SKM-1 (cell line): Measurements from ENCODE around the gene NAALAD2.
"Not testable (repeated sequence)": the region's sequence is repeated elsewhere in the genome, so short reads cannot be mapped to it uniquely, and the experiment has no call there.

Source experiments
- DNase-seq: peaks from one replicate; lab custom pipeline; 2025; ENCODE audit not compliant: unreplicated experiment; lab: John Stamatoyannopoulos, UW

Gene NAALAD2

DNA sequence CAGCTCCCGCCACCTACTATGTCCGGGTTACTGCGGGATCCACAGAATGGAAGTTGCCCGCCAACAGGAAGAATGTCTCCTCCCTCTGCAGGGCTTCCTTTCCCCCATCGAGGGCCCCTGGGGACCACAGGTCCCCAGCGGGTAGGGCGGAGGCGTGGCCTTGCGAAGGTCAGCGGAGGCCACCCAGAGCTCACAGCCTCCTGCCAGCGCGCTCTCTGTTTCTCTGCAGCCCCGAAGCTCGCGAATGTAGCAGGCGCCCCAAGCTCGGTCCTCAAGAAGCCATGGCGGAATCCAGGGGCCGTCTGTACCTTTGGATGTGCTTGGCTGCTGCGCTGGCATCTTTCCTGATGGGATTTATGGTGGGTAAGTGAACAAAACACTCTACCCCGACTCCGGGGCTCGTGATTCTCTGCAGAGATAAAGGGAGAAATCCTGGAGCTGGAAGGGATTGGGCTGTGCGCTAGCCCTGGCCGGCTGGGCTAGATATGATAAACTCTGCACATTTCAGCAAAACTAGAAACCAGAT lies at the start of gene NAALAD2:
NAALAD2 (plus strand) TSS at position 186 of the 526 bp plus-strand sequence; CDS start at position 282, 96 bp downstream.
- DNase-seq: peak; percentile 44

DNA sequence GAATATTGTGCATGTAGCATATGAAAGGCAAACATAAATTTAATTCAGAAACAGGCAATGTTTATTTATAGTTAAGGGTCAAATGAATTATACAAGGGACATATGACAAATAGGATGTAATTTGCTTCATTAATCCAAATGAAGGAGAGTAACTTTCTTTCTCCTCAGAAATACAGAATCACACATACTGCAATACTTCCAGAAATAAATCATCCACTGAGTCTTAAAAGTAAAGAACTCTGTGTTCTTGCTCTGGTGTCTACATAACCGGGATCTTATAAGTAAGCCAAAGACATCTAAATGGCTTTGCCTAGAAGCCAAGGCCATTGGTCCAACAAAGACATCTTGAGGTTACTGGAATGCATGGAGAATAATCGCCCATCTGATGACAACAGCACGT lies 48.8 kb upstream of the NAALAD2 start, which contains the start of gene UBTFL1:
UBTFL1 (plus strand) TSS at position 301 of the 400 bp plus-strand sequence; CDS start at position 301, 0 bp downstream.
- not testable (repeated sequence) for DNase-seq

GRCh38 chr11:90088731-90089130 lies 45.7 kb upstream of the NAALAD2 start:
- not testable (repeated sequence) for DNase-seq

DNA sequence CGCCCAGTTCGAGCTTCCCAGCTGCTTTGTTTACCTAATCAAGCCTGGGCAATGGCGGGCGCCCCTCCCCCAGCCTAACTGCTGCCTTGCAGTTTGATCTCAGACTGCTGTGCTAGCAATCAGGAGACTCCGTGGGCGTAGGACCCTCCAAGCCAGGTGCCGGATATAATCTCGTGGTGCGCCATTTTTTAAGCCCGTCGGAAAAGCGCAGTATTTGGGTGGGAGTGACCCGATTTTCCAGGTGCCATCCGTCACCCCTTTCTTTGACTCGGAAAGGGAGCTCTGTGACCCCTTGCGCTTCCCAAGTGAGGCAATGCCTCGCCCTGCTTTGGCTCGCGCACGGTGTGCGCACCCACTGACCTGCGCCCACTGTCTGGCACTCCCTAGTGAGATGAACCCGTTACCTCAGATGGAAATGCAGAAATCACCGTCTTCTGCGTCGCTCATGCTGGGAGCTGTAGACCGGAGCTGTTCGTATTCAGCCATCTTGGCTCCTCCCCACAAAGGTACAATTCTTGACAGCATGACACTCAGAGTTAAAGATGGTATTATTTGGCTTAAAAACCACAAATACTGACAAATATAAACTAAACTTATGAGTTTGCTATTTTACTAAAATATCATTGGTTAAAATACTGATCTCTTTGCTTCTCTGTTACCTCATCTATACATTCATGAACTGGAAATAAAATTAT lies 39.1 kb upstream of the NAALAD2 start:
- DNase-seq: not testable (repeated sequence)

DNA sequence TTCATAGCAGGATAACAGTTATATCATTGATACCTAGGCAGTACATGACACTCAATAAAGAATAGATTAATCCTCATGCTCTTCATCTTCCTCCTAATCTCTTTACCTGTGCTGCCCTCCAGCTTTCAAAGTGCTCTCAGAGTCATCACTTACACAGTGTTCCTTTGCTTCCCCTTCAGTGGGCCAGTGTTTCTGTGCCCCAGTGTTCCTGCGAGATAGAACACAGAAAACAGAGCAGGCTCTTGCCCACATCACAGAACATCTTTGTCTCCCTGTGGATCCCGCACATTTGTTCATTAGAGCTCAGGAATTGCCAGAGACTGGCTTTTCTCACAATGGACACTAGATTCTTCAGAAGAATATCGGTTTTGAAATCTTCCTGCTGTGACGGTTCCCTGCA lies 36.2 kb upstream of the NAALAD2 start:
- not testable (repeated sequence) for DNase-seq

DNA sequence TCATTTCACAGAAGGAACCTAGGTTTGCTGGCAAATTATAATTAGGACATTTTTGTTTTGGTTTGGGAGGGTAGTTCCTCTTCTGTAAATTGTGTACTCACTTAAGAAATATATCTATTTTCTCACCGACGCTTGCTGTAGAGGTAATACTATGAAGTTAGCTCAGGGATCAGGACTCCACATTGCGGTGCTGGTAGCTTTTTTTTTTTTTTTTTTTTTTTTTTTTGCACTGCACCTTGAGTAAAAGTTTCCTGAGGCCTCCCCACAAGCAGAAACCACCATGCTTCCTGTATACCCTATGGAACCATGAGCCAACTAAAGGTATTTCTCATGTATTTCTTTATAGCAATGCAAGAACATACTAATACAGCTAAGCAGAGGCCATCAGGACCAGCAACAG lies 34.0 kb upstream of the NAALAD2 start:
- DNase-seq: no peak

- DNase-seq: peak; percentile 18
Observed at GRCh38 chr11:90113541-90113940, 20.9 kb upstream of the NAALAD2 start.

DNA sequence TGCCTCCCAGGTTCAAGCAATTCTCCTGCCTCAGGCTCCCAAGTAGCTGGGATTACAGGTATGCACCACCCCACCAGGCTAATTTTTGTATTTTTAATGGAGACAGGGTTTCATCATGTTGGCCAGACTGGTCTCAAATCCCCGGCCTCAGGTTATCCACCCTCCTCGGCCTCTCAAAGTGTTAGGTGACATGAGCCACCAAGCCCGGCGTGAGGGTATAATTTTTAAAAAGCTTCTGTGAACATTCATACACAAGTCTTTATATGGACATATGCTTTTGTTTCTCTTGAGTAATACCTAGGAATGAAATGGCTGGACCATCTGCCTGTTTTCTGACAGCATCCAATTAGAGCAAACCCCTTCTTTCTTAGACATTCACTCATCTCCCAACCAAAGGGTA lies 14.3 kb upstream of the NAALAD2 start:
- DNase-seq: no peak

- DNase-seq: no peak
Observed at GRCh38 chr11:90124371-90124770, 10.1 kb upstream of the NAALAD2 start.

- DNase-seq: no peak
Observed at GRCh38 chr11:90124946-90125345, 9.5 kb upstream of the NAALAD2 start.

DNA sequence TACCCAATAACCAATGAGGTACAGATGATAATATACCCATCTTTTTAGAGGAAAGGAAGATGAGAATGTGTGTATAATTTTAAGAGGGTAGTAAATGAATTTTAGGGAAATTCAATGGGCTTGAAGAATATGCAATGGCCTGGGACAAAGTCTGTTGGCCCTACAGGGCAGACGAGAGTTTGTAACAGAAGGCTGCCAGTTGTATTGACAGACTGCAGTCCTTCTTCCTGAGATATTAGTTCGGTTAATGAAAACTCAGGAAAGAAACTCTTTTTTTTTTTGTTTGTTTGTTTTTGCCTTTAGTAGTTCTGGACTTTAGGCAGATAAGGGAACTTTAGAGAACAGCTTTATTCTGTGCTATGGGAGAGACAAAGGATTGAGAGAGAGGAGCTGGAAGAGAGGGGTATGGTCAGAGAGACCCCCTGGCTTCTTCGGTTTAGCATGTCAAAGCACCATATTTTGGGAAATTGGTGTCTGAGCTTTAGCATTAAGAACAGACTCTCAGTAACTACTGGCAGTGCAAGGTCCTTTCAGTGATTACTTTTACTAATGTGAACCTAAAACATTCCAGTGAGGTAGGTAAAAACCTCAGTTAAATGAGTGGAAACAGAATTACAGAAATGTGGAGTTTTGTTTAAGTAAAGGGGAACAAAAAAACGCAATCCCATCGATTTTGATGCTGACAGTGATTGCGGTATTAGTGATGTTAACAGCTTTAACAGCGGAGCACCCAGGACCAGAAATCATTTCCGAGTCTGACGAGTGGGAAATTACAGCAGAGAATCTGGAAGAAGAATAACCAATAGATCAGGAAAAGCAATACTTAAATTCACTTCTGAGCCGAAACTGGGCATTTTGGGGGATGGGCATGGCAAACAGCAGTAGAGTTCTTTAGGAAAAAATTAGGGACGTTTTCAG lies 644 bp upstream of the NAALAD2 start:
- DNase-seq: no peak

DNA sequence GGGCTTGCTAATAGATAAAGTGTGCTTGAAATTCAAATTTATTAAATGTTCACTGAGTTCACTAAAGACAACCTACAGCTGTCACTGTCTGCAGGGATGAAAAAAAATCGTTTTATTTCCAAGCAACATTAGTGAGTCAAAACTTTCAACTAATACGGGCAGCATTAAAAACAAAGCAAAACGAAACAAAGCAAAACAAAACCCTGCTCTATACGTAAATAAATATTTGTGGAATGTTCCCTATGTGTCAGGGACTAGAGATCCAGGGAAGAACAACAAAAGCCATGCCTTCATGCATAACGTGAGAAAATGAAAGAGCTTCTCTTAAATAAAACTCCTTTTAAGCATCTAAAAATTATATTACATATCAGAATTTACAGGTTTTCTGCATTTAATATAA lies 553 bp downstream of the NAALAD2 start:
- no peak for DNase-seq

GRCh38 chr11:90148900-90149299 lies 14.4 kb downstream of the NAALAD2 start:
- no peak for DNase-seq

DNA sequence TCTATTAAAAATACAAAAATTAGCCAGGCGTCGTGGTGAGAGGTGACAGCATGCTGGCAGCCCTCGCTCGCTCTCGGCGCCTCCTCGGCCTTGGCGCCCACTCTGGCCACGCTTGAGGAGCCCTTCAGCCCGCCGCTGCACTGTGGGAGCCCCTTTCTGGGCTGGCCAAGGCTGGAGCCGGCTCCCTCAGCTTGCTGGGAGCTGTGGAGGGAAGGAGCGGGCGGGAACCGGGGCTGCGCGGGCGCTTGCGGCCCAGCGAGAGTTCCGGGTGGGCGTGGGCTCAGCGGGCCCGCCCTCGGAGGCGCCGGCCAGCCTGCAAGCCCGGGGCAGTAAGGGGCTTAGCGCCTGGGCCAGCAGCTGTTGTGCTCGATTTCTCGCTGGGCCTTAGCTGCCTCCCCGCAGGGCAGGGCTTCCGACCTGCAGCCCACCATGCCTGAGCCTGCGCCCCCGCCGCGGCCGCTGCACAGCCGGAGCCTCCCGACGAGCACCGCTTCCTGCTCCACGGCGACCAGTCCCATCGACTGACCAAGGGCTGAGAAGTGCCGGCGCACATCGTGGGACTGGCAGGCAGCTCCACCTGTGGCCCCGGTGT lies 32.6 kb downstream of the NAALAD2 start:
- DNase-seq: not testable (repeated sequence)

- not testable (repeated sequence) for DNase-seq
Observed at GRCh38 chr11:90167704-90168103, 33.2 kb downstream of the NAALAD2 start.

DNA sequence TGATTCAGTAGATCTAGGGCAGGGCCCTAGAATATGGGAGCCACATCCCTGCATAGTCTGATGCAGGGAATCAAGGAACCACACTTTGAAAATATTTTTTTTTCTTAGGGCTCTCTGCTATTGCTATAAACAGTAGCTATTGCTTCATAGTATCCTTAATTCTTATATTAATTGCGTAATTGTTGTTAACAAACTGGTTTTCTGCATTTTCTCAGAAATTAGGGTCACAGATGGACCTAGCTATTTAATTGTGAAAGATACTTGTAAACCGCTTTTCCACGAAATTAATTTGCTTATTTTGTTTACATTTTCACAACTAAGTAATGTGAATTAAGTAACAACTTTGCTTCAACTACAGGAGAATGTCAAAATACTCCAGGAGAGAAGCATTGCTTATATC lies 34.1 kb downstream of the NAALAD2 start:
- no peak for DNase-seq

- DNase-seq: no peak
Observed at GRCh38 chr11:90171359-90171758, 36.9 kb downstream of the NAALAD2 start.

- no peak for DNase-seq
Observed at GRCh38 chr11:90176069-90176468, 41.6 kb downstream of the NAALAD2 start.

DNA sequence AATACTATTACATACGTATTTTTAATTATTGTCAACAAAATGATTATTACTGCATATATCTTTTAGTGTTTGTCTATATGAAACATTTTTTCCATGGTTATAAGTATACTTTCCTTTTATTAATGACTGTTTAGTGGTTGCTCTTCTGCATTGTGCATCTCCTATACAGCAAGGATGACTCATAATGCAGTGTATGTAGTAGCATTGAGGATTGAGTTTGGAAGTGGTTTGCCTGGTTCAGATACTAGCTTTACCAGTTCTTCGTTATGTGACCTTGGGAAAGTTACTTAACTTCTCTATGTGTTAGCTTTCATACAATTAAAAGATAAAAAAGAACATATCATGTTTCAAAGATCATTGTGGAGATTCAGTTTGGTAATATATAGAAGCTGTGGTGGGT lies 44.3 kb downstream of the NAALAD2 start:
- DNase-seq: no peak

- no peak for DNase-seq
Observed at GRCh38 chr11:90179923-90180322, 45.5 kb downstream of the NAALAD2 start.

- DNase-seq: no peak
Observed at GRCh38 chr11:90187839-90188238, 53.4 kb downstream of the NAALAD2 start.
